OCI-LY3 (cell line): ENCODE results near the gene SPTA1.

Experiments
- H2AFZ ChIP-seq: fragments of 200-600, 300-600 bp; shearing (Covaris generic); 2 replicates; pipeline ENCODE4 v1.6.0; 2014; ENCODE audit warnings: antibody characterized with exemption, low read depth, low read length
- H3K27ac ChIP-seq: fragments of 200-600, 300-600 bp; sonication (generic); 2 replicates; pipeline ENCODE4 v1.5.1; 2014; ENCODE audit warnings: mild to moderate bottlenecking, low read length, moderate library complexity, mixed read lengths
- H3K27me3 ChIP-seq: fragments of 200-600, 300-600 bp; sonication (generic); 2 replicates; pipeline ENCODE4 v1.6.1; 2014; ENCODE audit warnings: low read depth, low read length, mixed read lengths
- H3K36me3 ChIP-seq: fragments of 200-600, 300-600 bp; sonication (generic); replicated peaks from 2 replicates; pipeline ENCODE3; 2014; ENCODE audit warnings: low read depth, low read length, mixed read lengths
- H3K4me1 ChIP-seq: fragments of 300-600, 200-600 bp; sonication (generic); 2 replicates; pipeline ENCODE4 v1.6.1; 2014; ENCODE audit warnings: low read length, mixed read lengths
- H3K4me2 ChIP-seq: fragments of 200-600, 300-600 bp; sonication (generic); 2 replicates; pipeline ENCODE4 v1.6.1; 2014; ENCODE audit warnings: low read length, mixed read lengths
- H3K4me3 ChIP-seq: fragments of 300-600, 200-600 bp; sonication (generic); 2 replicates; pipeline ENCODE4 v1.5.1; 2014; ENCODE audit warnings: antibody characterized with exemption, mild to moderate bottlenecking, low read length, moderate library complexity
- H3K79me2 ChIP-seq: fragments of 300-600, 200-600 bp; shearing (Covaris generic); 2 replicates; pipeline ENCODE4 v1.6.1; 2014; ENCODE audit warnings: mild to moderate bottlenecking, low read length, mixed read lengths
- H3K9ac ChIP-seq: fragments of 300-600, 200-600 bp; shearing (Covaris generic); 2 replicates; pipeline ENCODE4 v1.6.0; 2014; ENCODE audit warnings: mild to moderate bottlenecking, low read length, moderate library complexity
- H3K9me3 ChIP-seq: fragments of 200-600, 300-600 bp; shearing (Covaris generic); 2 replicates; pipeline ENCODE4 v1.6.1; 2014; ENCODE audit warnings: low read length, mixed read lengths; ENCODE audit not compliant: insufficient read depth
- H4K20me1 ChIP-seq: fragments of 200-600, 300-600 bp; sonication (generic); 2 replicates; pipeline ENCODE4 v1.6.1; 2016; ENCODE audit warnings: low read length, mixed read lengths; ENCODE audit not compliant: insufficient read depth
- EZH2phosphoT487 ChIP-seq: fragments of 200-600 bp; shearing (Covaris generic); IDR thresholded peaks from 2 replicates; pipeline ENCODE4 v1.6.1; 2018; ENCODE audit warnings: antibody characterized with exemption, mixed run types, low read depth
- TF ChIP-seq, protein P1 (sequence below): fragments of 200-600, 300-600 bp; sonication (generic); IDR thresholded peaks from 2 replicates; pipeline ENCODE4 v1.5.1; 2014; ENCODE audit warnings: antibody characterized with exemption, low read length, low read depth

Gene SPTA1

DNA sequence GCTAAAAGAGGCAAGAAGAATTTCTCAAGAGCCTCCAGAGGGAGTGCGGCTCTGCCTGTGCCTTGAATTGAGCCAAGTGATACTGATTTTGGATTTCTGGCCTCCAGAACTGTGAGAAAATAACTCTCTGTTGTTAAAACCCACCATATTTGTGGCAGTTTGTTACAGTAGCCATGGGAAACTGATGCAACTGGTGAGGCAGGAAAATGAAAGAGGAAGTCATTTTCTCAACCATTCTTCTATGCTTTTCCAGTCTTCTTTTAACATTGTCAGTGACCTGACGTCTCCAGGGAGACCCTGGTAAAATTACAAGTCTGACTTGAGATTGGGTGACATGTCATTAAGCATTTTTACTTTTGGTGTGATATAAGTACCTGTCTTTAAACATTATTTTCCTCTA is 121.9 kb downstream of the SPTA1 start:
- Histone ChIP-seq H3K4me3 (no peak overlapping the region), H3K9me3 (no peaks in the 10 kb centered on the region), H3K27ac (no peak overlapping the region), H3K4me1 (peaks cover 4% of the 10 kb centered on the region; the same call in 1 of the 2 replicates), H3K9ac (no peak overlapping the region), H3K36me3 (no peaks in the 10 kb centered on the region), H3K4me2 (no peak overlapping the region), H3K79me2 (no peaks in the 10 kb centered on the region), H2AFZ (no peak overlapping the region), H3K27me3 (no peaks in the 10 kb centered on the region), H4K20me1 (no peaks in the 10 kb centered on the region)
- TF ChIP-seq EZH2phosphoT487 = no peak
- TF ChIP-seq, protein P1, sequence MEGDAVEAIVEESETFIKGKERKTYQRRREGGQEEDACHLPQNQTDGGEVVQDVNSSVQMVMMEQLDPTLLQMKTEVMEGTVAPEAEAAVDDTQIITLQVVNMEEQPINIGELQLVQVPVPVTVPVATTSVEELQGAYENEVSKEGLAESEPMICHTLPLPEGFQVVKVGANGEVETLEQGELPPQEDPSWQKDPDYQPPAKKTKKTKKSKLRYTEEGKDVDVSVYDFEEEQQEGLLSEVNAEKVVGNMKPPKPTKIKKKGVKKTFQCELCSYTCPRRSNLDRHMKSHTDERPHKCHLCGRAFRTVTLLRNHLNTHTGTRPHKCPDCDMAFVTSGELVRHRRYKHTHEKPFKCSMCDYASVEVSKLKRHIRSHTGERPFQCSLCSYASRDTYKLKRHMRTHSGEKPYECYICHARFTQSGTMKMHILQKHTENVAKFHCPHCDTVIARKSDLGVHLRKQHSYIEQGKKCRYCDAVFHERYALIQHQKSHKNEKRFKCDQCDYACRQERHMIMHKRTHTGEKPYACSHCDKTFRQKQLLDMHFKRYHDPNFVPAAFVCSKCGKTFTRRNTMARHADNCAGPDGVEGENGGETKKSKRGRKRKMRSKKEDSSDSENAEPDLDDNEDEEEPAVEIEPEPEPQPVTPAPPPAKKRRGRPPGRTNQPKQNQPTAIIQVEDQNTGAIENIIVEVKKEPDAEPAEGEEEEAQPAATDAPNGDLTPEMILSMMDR = no peak

- Histone ChIP-seq H3K9ac (no peak overlapping the region), H2AFZ (no peak overlapping the region), H4K20me1 (no peaks in the 10 kb centered on the region), H3K36me3 (no peaks in the 10 kb centered on the region), H3K4me3 (no peak overlapping the region), H3K79me2 (no peaks in the 10 kb centered on the region), H3K27ac (no peak overlapping the region), H3K4me1 (peaks cover 4% of the 10 kb centered on the region; the same call in 1 of the 2 replicates), H3K27me3 (no peaks in the 10 kb centered on the region), H3K9me3 (no peaks in the 10 kb centered on the region), H3K4me2 (no peak overlapping the region)
- TF ChIP-seq EZH2phosphoT487 = no peak
- TF ChIP-seq, protein P1 = no peak
Measured at GRCh38 chr1:158563853-158564252, 122.7 kb downstream of the SPTA1 start.
